Measurements from ENCODE around the gene C9orf40.

GRCh38 chr9:74953235-74953751, 581 bp upstream of the C9orf40 start:
- no peak for TF ChIP-seq POLR2AphosphoS5 (IDR thresholded peaks at IDR 0.05; ENCODE audit: low read depth, low read length)
- TF ChIP-seq TAF1 (IDR thresholded peaks at IDR 0.05; ENCODE audit: borderline replicate concordance, low read depth, low read length), result no peak
